SK-N-SH (cell line): Measurements from ENCODE around the gene IDH3G. TPM values are rescaled to one million over a fixed set of nuclear protein-coding genes. Genes with fewer than 3 reads are reported as not detected.
A peak's percentile ranks its signal among the peaks of the same experiment; 100 is the strongest.

ENCODE experiments used
- CTCF ChIA-PET: fragments of 300-600, 350-600 bp; formaldehyde crosslinking; extraction: SDS; loops from one replicate; lab custom pipeline; 2021; lab: Yijun Ruan, JAX
- POLR2A ChIA-PET: fragments of 350-600 bp; sonication (Branson Sonifier 250); formaldehyde crosslinking; extraction: SDS; loops from one replicate; lab custom pipeline; 2020; ENCODE audit warnings: antibody characterized with exemption, inconsistent platforms; lab: Yijun Ruan, JAX
- DNase-seq: peaks from one replicate; pipeline ENCODE4 v3.0.0; 2012
- H2AFZ ChIP-seq: fragments of 200-600 bp; sonication (generic); 2 replicates; pipeline ENCODE4 v1.8.1; 2016; ENCODE audit warnings: antibody characterized with exemption, mild to moderate bottlenecking, low read depth
- H3F3A ChIP-seq: fragments of 200-600 bp; sonication (generic); replicated peaks from 2 replicates; pipeline ENCODE3; 2016; ENCODE audit warnings: antibody characterized with exemption, mild to moderate bottlenecking; ENCODE audit not compliant: insufficient read depth
- H3K27ac ChIP-seq, 2 experiments: fragments of 200-500 bp in 1 of 2; fragments of 200-600 bp in 1 of 2; sonication (Bioruptor generic) in 1 of 2; sonication (generic), shearing (Covaris generic) in 1 of 2; 2 replicates each; pipeline versions ENCODE4 v1.5.1 to v1.6.1; 2014 to 2016; ENCODE audit warnings: low read depth in 2 of 2, inconsistent platforms in 1 of 2, low read length in 1 of 2, mild to moderate bottlenecking in 1 of 2, mixed read lengths in 1 of 2
- H3K27me3 ChIP-seq: fragments of 200-600 bp; sonication (generic), shearing (Covaris generic); 2 replicates; pipeline ENCODE4 v1.6.1; 2016; ENCODE audit warnings: mixed run types; ENCODE audit not compliant: insufficient read depth
- H3K36me3 ChIP-seq, 2 experiments: fragments of 200-500 bp in 1 of 2; fragments of 200-600 bp in 1 of 2; sonication (Bioruptor generic) in 1 of 2; sonication (generic) in 1 of 2; replicated peaks in 1 of 2; 2 replicates each; pipeline versions ENCODE3 to v1.5.1; 2014 to 2016; ENCODE audit warnings: low read length in 1 of 2, mild to moderate bottlenecking in 1 of 2; ENCODE audit not compliant: insufficient read depth in 2 of 2, control insufficient read depth in 1 of 2
- H3K4me1 ChIP-seq, 2 experiments: fragments of 200-500 bp in 1 of 2; fragments of 200-600 bp in 1 of 2; sonication (Bioruptor generic) in 1 of 2; sonication (generic), shearing (Covaris generic) in 1 of 2; 2 replicates each; pipeline versions ENCODE4 v1.5.1 to v1.6.1; 2014 to 2016; ENCODE audit warnings: low read depth in 1 of 2, low read length in 1 of 2, mixed run types in 1 of 2; ENCODE audit not compliant: insufficient read depth in 2 of 2, control insufficient read depth in 1 of 2
- H3K4me2 ChIP-seq: fragments of 200-600 bp; sonication (generic), shearing (Covaris generic); 2 replicates; pipeline ENCODE4 v1.6.1; 2017; ENCODE audit warnings: mixed run types
- H3K4me3 ChIP-seq, 2 experiments: fragments of 200-500 bp in 1 of 2; fragments of 200-600 bp in 1 of 2; sonication (Bioruptor generic) in 1 of 2; sonication (generic), shearing (Covaris generic) in 1 of 2; 2 replicates each; pipeline versions ENCODE4 v1.5.1 to v1.8.1; 2014 to 2016; ENCODE audit warnings: low read depth in 2 of 2, inconsistent platforms in 1 of 2, low read length in 1 of 2, mild to moderate bottlenecking in 1 of 2, mixed read lengths in 1 of 2, moderate library complexity in 1 of 2
- H3K79me2 ChIP-seq: fragments of 200-600 bp; sonication (generic); 2 replicates; pipeline ENCODE4 v1.8.1; 2017; ENCODE audit warnings: mild to moderate bottlenecking; ENCODE audit not compliant: insufficient read depth
- H3K9ac ChIP-seq: fragments of 200-600 bp; sonication (generic); 2 replicates; pipeline ENCODE4 v1.6.1; 2017; ENCODE audit warnings: mixed run types
- H3K9me2 ChIP-seq: fragments of 200-600 bp; sonication (generic); 2 replicates; pipeline ENCODE4 v1.6.1; 2017; ENCODE audit warnings: mixed run types
- H3K9me3 ChIP-seq: fragments of 200-600 bp; sonication (generic); 2 replicates; pipeline ENCODE4 v1.6.1; 2017; ENCODE audit warnings: mixed run types, mild to moderate bottlenecking, moderate library complexity
- H4K20me1 ChIP-seq: fragments of 200-600 bp; sonication (generic); 2 replicates; pipeline ENCODE4 v1.6.1; 2017; ENCODE audit warnings: mild to moderate bottlenecking, mixed run types; ENCODE audit not compliant: insufficient read depth
- CTCF ChIP-seq: fragments of 200-600 bp; sonication (generic); IDR thresholded peaks from 2 replicates; pipeline ENCODE4 v1.6.1; 2017; ENCODE audit warnings: antibody characterized with exemption, mild to moderate bottlenecking, moderate library complexity
- ELF1 ChIP-seq: IDR thresholded peaks from 2 replicates; pipeline ENCODE4 v1.4.0; 2012
- EP300 ChIP-seq, 2 experiments: IDR thresholded peaks; 2 replicates each; pipeline versions ENCODE4 v1.4.0 to v1.6.1; 2012; ENCODE audit warnings: borderline replicate concordance in 1 of 2, low read depth in 1 of 2, low read length in 1 of 2
- EZH2phosphoT487 ChIP-seq: fragments of 200-600 bp; sonication (generic); IDR thresholded peaks from 2 replicates; pipeline ENCODE4 v1.6.1; 2017; ENCODE audit warnings: low read depth, mixed run types, mild to moderate bottlenecking, antibody characterized with exemption, moderate library complexity, borderline replicate concordance
- FOSL2 ChIP-seq: IDR thresholded peaks from 2 replicates; pipeline ENCODE4 v1.4.0; 2012; ENCODE audit warnings: low read depth, mild to moderate bottlenecking, moderate library complexity, borderline replicate concordance
- FOXJ3 ChIP-seq: sonication (generic); formaldehyde crosslinking; IDR thresholded peaks from 2 replicates; pipeline ENCODE4 v1.5.1; 2020; ENCODE audit warnings: mild to moderate bottlenecking, missing genetic modification reagents
- GABPA ChIP-seq: IDR thresholded peaks from 2 replicates; pipeline ENCODE4 v1.4.0; 2012; ENCODE audit warnings: low read depth, mild to moderate bottlenecking
- MEF2A ChIP-seq: IDR thresholded peaks from 2 replicates; pipeline ENCODE4 v1.4.0; 2012; ENCODE audit warnings: low read depth, borderline replicate concordance
- RAD21 ChIP-seq: IDR thresholded peaks from 2 replicates; pipeline ENCODE4 v1.6.1; 2012; ENCODE audit warnings: mild to moderate bottlenecking, low read length
- RCOR1 ChIP-seq: fragments of 150-350 bp; IDR thresholded peaks from 2 replicates; pipeline ENCODE4 v1.6.1; 2017; ENCODE audit warnings: antibody characterized with exemption, low read length
- TAF1 ChIP-seq: IDR thresholded peaks from 2 replicates; pipeline ENCODE4 v1.6.1; 2012; ENCODE audit warnings: low read depth, mild to moderate bottlenecking, low read length, moderate library complexity, borderline replicate concordance
- TEAD4 ChIP-seq: IDR thresholded peaks from 2 replicates; pipeline ENCODE4 v1.4.0; 2012; ENCODE audit warnings: mild to moderate bottlenecking, borderline replicate concordance; ENCODE audit not compliant: insufficient read depth
- USF2 ChIP-seq: fragments of 150-350 bp; IDR thresholded peaks from 2 replicates; pipeline ENCODE4 v1.6.1; 2017; ENCODE audit warnings: antibody characterized with exemption, low read length, low read depth, borderline replicate concordance
- ZBTB33 ChIP-seq: IDR thresholded peaks from 2 replicates; pipeline ENCODE4 v1.4.0; 2012; ENCODE audit warnings: low read depth, borderline replicate concordance
- WGBS: methylation state at CpG from one replicate; pipeline ENCODE4 v1.1.6; 2017; ENCODE audit warnings: low lambda C conversion rate; 5-methylcytosine and 5-hydroxymethylcytosine counted together
- polyA plus RNA-seq, 3 experiments: library from polyadenylated mRNA; depleted of rRNA; stranded (reverse); fragments of >200 nt; gene quantifications; 2 replicates each; pipeline ENCODE4 v1.2.3, GENCODE V29; 2012

Gene IDH3G
- polyA plus RNA-seq, 1 of the 3 experiments (the other 2 are of a cell fraction) = 107 TPM

- TF ChIP-seq CTCF = no peak
- TF ChIP-seq ELF1 = no peak
Observed at GRCh38 chrX:153775293-153776119, 18.7 kb downstream of the IDH3G start (continued).

GRCh38 chrX:153774576-153775292 is 19.4 kb downstream of the IDH3G start:
- DNase-seq = peak; percentile 33
- H4K20me1 ChIP-seq = no peaks in the 10 kb centered on the region
- no peak overlapping the region for H3K9ac ChIP-seq
- H3K4me3 ChIP-seq = no peak overlapping the region
- H3K27me3 ChIP-seq = no peaks in the 10 kb centered on the region
- no peaks in the 10 kb centered on the region for H3K79me2 ChIP-seq
- 52% methylated on average over 13 of the region's 37 CpGs for WGBS
- no peaks in the 10 kb centered on the region for H3F3A ChIP-seq
- H3K9me2 ChIP-seq = no peaks in the 10 kb centered on the region
- no peak overlapping the region for H3K4me2 ChIP-seq
- no peak overlapping the region for H2AFZ ChIP-seq
- peaks cover 0 to 4% of the 10 kb centered on the region in 2 experiments for H3K36me3 ChIP-seq
- ChIA-PET POLR2A (no interaction called here), CTCF (interaction anchor here (1.1 to 1.3 kb wide), 2 partner anchors 149 to 172 kb away, joined by 3 read pairs; no protein-coding TSS in a partner anchor)
- no peaks in the 10 kb centered on the region for H3K9me3 ChIP-seq
- H3K4me1 ChIP-seq = no peaks in the 10 kb centered on the region; a peak in 1 of 4 replicates
- H3K27ac ChIP-seq = no peak overlapping the region
- TF ChIP-seq RAD21 = no peak
- TF ChIP-seq TEAD4 = no peak
- TF ChIP-seq TAF1 = no peak
- TF ChIP-seq USF2 = no peak
- no peak for TF ChIP-seq FOXJ3 (CRISPR knock-in tag)
- no peak for TF ChIP-seq ZBTB33
- TF ChIP-seq GABPA = no peak
- TF ChIP-seq FOSL2 = no peak
- no peak for TF ChIP-seq EZH2phosphoT487
- no peak for TF ChIP-seq MEF2A
- no peak for TF ChIP-seq EP300 (IDR thresholded peaks at IDR 0.05; ENCODE audit: borderline replicate concordance in 1 of 2, low read depth in 1 of 2, low read length in 1 of 2)
- no peak for TF ChIP-seq RCOR1
